ENCODE results near the gene USP24.
"Not testable (repeated sequence)": the region's sequence is repeated elsewhere in the genome, so short reads cannot be mapped to it uniquely, and the experiment has no call there.

Gene USP24

DNA sequence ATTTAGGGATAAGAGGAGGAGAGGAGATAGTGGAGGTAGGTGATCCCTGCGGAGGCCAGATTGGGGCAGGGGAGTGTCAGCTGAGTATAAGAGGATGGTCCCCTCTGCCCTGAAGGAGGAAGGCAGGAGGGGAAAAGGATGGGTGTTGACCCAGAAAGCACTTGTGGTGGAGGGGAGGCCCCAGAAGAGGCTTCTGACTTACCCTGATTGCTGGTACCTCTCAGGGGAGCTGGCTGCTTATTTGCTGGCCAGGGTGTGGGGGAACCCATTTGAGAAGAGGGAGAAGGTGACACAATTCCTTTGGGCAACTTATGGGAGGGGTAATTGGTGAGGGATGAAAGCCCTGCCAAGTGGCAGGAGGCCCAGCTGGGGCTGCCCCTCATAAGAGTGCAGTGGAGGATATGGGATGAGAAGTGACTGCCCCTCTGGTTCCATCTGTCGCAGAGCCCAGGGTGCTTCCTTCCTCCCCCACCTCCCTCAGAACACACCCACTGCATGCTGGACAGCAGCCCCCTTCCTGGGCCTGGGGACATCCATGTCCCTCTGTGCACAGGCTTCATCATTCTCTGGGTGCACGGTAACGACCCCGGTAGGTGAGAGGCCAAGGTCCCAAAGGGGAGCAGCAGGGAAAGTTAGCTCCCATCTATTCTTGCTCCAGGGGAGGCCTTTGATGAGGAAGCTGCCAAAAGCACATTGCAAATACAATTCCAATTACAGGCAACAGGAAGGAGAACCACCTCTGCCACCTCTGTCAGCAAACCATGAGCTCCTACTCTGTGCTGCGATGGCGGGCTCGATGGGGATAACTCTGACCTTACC lies 177.2 kb downstream of the USP24 start:
- no peak for DNase-seq (ENCODE audit: low spot score)

DNA sequence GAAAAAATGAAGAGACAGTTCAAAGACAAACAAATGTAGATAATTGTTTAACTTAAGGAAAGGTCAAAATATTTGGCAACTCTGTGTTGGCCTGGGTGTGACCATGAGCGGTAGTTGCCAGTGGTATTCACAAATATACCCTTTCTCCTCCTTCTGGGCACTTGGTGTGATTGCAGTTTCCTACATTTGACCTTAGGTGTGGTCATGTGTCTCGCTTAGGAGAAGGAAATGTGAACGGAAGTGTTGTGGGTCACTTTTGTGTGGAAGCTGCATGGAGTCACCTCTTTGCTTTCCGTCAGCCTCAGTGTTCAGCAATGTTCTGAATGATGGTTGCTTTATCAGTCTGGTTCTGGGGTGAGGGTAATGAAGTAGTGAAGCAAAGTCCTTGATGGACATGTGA lies 179.3 kb downstream of the USP24 start:
- DNase-seq (ENCODE audit: low spot score): peak; percentile 17

DNA sequence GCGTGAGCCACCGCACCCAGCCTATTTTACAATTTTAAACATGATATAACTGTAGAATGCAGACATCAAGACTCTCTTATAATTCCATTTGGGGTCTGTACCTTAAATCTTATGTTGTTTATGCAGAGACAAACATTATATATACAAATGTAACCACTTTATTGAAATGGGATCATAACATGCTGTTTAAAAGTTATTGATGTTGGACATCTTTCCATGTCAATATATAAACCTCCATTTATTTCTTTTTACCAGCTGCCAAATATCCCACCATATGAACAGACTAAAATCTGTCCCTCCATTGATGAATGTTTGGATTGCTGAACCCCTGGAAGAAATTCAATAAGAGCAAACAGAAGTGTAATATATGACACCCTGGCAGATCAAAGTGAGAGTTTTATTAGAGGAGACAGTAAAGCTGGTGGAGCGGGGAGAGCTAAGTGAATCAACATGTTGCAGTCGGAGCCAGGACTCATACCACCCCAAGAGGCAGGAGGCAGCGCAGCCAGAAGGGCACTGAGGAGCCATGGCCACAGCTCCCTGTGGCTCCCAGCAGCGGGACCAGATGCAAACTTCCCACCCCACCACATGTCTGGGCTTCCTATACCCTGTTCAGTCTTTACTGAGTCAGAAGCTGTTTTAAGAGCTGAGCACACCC lies 180.6 kb downstream of the USP24 start:
- DNase-seq (ENCODE audit: low spot score): no peak

DNA sequence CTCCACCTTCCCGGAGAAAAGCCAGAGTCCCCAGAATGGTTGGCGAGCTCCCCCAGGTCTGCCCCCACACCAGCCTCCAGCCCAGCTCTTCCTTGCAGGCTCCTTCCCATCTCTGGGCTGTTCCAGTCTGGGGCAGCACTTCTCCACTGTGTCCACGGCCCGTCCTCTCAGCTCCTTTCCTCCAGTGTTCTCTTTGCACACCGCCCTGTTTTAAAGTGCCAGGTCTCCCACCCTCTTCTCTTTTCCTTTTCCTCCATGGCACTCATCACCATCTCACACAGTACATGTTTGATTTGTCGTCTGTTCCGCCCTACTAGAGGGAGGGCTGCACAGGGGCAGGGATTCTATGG lies 181.9 kb downstream of the USP24 start:
- DNase-seq (ENCODE audit: low spot score): no peak

DNA sequence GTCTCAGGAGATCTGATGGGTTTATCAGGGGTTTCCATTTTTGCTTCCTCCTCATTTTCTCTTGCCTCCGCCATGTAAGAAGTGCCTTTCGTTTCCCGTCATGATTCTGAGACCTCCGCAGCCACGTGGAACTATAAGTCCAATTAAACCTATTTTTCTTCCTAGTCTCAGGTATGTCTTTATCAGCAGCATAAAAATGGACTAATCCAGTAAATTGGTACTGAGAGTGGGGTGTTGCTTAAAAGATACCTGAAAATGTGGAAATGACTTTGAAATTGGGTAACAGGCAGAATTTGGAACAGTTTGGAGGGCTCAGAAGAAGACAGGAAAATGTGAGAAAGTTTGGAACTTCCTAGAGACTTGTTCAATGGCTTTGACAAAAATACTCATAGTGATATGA lies 184.1 kb downstream of the USP24 start:
- not testable (repeated sequence) for DNase-seq (ENCODE audit: low spot score)

DNA sequence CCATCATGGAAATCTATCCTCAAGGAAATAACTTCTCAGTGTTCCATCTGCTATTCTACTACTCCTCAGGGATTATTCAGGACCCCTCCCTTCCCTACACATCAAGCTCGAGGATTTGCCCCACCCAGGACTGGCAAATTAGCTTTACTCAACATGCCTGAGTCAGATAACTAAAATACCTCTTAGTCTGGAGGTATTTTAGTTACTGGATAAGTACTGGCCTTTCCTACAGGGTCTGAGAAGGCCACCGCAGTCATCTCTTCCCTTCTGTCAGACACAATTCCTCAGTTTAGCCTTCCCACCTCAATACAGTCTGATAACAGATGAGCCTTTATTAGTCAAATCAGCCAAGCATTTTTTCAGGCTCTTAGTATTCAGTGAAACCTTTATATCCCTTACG lies 188.5 kb downstream of the USP24 start:
- not testable (repeated sequence) for DNase-seq (ENCODE audit: low spot score)

DNA sequence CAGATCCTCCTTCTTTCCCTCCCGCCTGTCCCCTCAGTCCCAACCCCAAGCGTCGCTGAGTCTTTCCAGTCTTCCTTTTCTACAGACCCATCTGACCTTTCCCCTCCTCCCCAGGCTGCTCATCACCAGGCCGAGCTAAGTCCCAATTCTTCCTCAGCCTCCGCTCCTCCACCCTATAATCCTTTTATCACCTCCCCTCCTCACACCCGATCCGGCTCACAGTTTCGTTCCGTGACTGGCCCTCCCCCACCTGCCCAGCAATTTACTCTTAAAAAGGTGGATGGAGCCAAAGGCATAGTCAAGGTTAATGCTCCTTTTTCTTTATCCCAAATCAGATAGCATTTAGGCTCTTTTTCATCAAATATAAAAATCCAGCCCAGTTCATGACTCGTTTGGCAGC lies 191.0 kb downstream of the USP24 start:
- not testable (repeated sequence) for DNase-seq (ENCODE audit: low spot score)

DNA sequence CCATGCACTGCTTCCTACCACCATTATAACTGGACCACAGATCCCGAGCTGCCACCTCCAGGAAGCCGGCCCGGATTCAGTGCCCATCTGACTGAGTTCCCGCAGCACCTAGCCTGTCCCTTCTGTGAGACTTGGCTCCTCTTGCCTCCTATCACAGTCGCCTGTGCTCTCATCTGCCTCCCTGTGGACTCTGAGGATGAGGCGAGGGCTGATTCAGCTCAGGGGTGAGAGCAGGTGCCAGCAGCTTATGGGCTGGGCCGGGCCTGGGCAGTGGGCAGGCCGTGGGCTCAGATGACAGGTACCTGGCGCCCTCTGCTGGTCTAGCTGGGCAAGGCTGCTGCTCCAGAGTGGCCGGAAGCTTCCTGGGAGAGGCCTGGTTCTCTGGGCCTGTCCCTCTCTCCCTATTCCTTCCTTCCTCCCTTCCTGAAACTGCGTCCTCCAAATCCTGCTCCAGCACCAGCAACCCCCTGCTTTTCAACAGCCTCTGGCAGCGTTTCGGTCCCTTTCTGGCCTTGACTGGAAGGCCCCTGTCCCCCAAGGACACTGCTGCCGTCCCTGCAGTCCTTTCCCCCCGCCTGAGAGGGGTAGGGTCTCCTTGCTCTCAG lies 193.1 kb downstream of the USP24 start:
- DNase-seq (ENCODE audit: low spot score): peak; percentile 90

DNA sequence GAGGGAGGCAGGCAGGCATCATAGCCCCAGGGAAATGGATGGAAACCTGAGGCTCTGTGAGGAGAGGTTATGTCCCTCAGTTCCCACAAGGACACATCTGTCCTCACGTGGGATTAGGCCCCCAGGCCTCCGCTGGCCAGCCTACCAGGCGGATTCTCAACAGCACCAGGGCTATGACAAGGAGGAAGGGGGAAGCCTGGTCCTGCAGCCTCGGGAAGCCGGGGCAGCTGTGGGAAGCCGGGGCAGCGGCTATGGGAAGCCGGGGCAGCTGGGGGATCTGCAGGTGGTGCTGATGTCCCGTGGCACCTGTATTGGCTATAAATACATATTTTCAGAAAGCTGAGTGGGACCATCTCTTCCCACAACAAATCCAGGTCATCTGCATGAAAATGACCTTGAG lies 196.8 kb downstream of the USP24 start:
- no peak for DNase-seq (ENCODE audit: low spot score)
